Panc1 (cell line): Measurements from ENCODE around the gene ACADSB.

Experiments used
- POLR2AphosphoS5 ChIP-seq: IDR thresholded peaks from 2 replicates; pipeline ENCODE4 v1.6.1; 2012; ENCODE audit warnings: mild to moderate bottlenecking, low read depth, low read length, moderate library complexity
- TCF7L2 ChIP-seq: IDR thresholded peaks from 2 replicates; pipeline ENCODE4 v1.6.1; 2011; ENCODE audit warnings: mild to moderate bottlenecking, low read depth, low read length, inconsistent platforms
- TF ChIP-seq, protein P1 (sequence below): fragments of 450-650 bp; IDR thresholded peaks from 2 replicates; pipeline ENCODE4 v1.5.1; 2017; ENCODE audit warnings: mild to moderate bottlenecking
- TF ChIP-seq, protein P2 (sequence below), 2 experiments: IDR thresholded peaks; 2 replicates each; pipeline ENCODE4 v1.6.1; 2011 to 2012; ENCODE audit warnings: low read depth in 2 of 2, control low read depth in 1 of 2, low read length in 1 of 2, mild to moderate bottlenecking in 1 of 2, moderate library complexity in 1 of 2; ENCODE audit not compliant: insufficient read depth in 1 of 2

DNA sequence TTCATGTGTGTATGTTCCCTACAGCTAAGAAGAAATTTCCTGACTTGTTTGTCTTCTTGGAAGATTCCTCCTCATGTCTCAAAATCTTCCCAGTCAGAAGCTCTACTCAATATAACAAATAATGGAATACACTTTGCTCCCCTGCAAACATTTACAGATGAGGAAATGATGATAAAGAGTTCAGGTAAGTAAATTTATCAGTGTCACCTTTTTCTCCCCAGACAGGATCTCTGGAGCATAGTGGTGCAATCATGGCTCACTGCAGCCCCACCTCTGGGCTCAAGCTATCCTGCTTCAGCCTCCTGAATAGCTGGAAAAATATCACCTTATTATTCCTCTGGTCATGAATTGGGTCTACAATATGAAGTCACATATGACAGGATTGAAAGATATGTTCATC lies 25.5 kb downstream of the ACADSB start:
- TF ChIP-seq, protein P1, sequence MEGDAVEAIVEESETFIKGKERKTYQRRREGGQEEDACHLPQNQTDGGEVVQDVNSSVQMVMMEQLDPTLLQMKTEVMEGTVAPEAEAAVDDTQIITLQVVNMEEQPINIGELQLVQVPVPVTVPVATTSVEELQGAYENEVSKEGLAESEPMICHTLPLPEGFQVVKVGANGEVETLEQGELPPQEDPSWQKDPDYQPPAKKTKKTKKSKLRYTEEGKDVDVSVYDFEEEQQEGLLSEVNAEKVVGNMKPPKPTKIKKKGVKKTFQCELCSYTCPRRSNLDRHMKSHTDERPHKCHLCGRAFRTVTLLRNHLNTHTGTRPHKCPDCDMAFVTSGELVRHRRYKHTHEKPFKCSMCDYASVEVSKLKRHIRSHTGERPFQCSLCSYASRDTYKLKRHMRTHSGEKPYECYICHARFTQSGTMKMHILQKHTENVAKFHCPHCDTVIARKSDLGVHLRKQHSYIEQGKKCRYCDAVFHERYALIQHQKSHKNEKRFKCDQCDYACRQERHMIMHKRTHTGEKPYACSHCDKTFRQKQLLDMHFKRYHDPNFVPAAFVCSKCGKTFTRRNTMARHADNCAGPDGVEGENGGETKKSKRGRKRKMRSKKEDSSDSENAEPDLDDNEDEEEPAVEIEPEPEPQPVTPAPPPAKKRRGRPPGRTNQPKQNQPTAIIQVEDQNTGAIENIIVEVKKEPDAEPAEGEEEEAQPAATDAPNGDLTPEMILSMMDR = no peak
- TF ChIP-seq POLR2AphosphoS5 = no peak
- no peak for TF ChIP-seq TCF7L2
- TF ChIP-seq, protein P2, sequence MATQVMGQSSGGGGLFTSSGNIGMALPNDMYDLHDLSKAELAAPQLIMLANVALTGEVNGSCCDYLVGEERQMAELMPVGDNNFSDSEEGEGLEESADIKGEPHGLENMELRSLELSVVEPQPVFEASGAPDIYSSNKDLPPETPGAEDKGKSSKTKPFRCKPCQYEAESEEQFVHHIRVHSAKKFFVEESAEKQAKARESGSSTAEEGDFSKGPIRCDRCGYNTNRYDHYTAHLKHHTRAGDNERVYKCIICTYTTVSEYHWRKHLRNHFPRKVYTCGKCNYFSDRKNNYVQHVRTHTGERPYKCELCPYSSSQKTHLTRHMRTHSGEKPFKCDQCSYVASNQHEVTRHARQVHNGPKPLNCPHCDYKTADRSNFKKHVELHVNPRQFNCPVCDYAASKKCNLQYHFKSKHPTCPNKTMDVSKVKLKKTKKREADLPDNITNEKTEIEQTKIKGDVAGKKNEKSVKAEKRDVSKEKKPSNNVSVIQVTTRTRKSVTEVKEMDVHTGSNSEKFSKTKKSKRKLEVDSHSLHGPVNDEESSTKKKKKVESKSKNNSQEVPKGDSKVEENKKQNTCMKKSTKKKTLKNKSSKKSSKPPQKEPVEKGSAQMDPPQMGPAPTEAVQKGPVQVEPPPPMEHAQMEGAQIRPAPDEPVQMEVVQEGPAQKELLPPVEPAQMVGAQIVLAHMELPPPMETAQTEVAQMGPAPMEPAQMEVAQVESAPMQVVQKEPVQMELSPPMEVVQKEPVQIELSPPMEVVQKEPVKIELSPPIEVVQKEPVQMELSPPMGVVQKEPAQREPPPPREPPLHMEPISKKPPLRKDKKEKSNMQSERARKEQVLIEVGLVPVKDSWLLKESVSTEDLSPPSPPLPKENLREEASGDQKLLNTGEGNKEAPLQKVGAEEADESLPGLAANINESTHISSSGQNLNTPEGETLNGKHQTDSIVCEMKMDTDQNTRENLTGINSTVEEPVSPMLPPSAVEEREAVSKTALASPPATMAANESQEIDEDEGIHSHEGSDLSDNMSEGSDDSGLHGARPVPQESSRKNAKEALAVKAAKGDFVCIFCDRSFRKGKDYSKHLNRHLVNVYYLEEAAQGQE (IDR thresholded peaks at IDR 0.05; ENCODE audit: insufficient read depth in 1 of 2, low read depth in 2 of 2, low read length in 1 of 2) = no peak
